ENCODE results near the gene C4orf50.

C4orf50 gene

DNA sequence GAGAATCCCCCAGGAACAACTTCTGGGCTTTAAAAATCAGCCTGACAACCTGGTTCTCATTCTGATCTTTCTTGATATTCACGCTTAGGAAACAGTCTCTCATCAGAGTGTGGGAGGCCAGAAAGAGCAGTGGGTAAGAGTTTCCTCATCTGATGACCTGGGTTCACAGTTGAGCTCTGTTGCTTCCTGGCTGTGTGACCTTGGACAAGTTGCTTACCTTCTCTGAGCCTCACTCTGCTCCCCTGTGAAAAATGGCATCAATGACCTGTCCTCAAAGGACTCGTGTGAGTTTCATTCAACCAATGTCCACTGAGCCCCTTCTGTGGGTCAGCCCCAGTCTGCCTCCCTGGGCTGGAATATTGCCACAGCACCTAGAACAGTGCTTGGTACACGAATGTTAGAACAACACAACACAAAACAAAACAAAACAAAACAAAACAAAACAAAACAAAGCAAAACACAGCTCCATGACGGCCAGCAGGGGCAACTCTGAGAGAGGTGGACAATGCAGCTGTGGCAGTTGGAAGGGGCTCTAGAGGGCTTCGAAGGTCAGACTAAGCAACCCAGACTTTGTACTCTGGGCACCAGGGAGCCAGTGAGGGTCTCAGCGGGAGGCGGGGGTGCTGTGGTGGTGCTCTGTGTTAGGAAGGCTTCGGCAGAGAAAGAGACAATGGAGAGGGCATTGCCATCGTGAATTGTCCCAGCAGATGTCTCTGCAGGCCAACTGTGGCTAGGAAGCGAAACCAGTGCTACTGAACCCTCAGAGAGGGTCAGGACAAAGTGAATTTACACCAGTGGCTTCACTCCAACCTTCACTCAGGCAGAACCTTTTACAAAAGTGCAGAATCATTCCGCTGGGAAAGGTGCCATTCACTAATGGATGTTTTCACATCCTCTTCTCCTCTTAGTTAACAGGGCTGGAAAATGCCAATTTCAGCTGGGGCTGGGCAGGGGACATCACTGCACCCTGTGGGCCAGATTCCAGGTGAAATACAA is 14.3 kb upstream of the C4orf50 start:
- H3K36me3 ChIP-seq (ENCODE audit: control insufficient read depth, insufficient read depth, low read length) = no peaks in the 10 kb centered on the region
- no peak overlapping the region for H3K56ac ChIP-seq (ENCODE audit: low read length)
- H3K79me1 ChIP-seq (ENCODE audit: low read length) = no peaks in the 10 kb centered on the region
- no peak overlapping the region for H3K4me3 ChIP-seq (ENCODE audit: low read length)
- no peak overlapping the region for H3K4me2 ChIP-seq (ENCODE audit: low read length)
- no peak overlapping the region for H4K8ac ChIP-seq (ENCODE audit: low read depth, low read length)
- WGBS (ENCODE audit: extremely low coverage, insufficient coverage, low lambda C conversion rate) = no CpG with 5 or more reads among the region's 11 CpGs
- no peak overlapping the region for H2BK15ac ChIP-seq (replicated peaks; ENCODE audit: low read depth)
- H3K9ac ChIP-seq (ENCODE audit: low read length) = no peak overlapping the region
- no peaks in the 10 kb centered on the region for H3K27me3 ChIP-seq (ENCODE audit: insufficient read depth, low read length, poor library complexity)
- H2BK5ac ChIP-seq (ENCODE audit: low read length) = no peak overlapping the region
- no peak overlapping the region for H3K18ac ChIP-seq (ENCODE audit: low read length)
- no peak overlapping the region for H2AK5ac ChIP-seq (ENCODE audit: low read length)
- H3K27ac ChIP-seq (ENCODE audit: low read depth, low read length) = no peak overlapping the region
- peaks cover 4% of the 10 kb centered on the region for H3K4me1 ChIP-seq (ENCODE audit: control insufficient read depth, low read depth, low read length)
- DNase-seq = no peak
- no peak overlapping the region for H4K5ac ChIP-seq (ENCODE audit: low read length)
- H3K23ac ChIP-seq (ENCODE audit: low read length) = no peak overlapping the region
- no peaks in the 10 kb centered on the region for H3K79me2 ChIP-seq (ENCODE audit: control insufficient read depth, insufficient read depth, low read length)
- H2BK120ac ChIP-seq (ENCODE audit: low read depth, low read length) = no peak overlapping the region
- no peak overlapping the region for H3K4ac ChIP-seq (ENCODE audit: low read depth, low read length)

- no peak overlapping the region for H3K4me2 ChIP-seq (ENCODE audit: low read length)
- H3K23ac ChIP-seq (ENCODE audit: low read length) = no peak overlapping the region
- no peak overlapping the region for H3K27ac ChIP-seq (ENCODE audit: low read depth, low read length)
- peaks cover 4% of the 10 kb centered on the region for H3K4me1 ChIP-seq (ENCODE audit: control insufficient read depth, low read depth, low read length)
- H3K9ac ChIP-seq (ENCODE audit: low read length) = no peak overlapping the region
- H3K4ac ChIP-seq (ENCODE audit: low read depth, low read length) = no peak overlapping the region
- no peak for DNase-seq
- no peaks in the 10 kb centered on the region for H3K36me3 ChIP-seq (ENCODE audit: control insufficient read depth, insufficient read depth, low read length)
- no peak overlapping the region for H3K18ac ChIP-seq (ENCODE audit: low read length)
- WGBS (ENCODE audit: extremely low coverage, insufficient coverage, low lambda C conversion rate) = no CpG with 5 or more reads among the region's 5 CpGs
- H2BK120ac ChIP-seq (ENCODE audit: low read depth, low read length) = no peak overlapping the region
- no peaks in the 10 kb centered on the region for H3K79me1 ChIP-seq (ENCODE audit: low read length)
- H3K79me2 ChIP-seq (ENCODE audit: control insufficient read depth, insufficient read depth, low read length) = no peaks in the 10 kb centered on the region
- H4K8ac ChIP-seq (ENCODE audit: low read depth, low read length) = no peak overlapping the region
- H2BK15ac ChIP-seq (replicated peaks; ENCODE audit: low read depth) = no peak overlapping the region
- no peak overlapping the region for H2BK5ac ChIP-seq (ENCODE audit: low read length)
- no peak overlapping the region for H3K4me3 ChIP-seq (ENCODE audit: low read length)
- no peak overlapping the region for H2AK5ac ChIP-seq (ENCODE audit: low read length)
- no peak overlapping the region for H4K5ac ChIP-seq (ENCODE audit: low read length)
- no peak overlapping the region for H3K56ac ChIP-seq (ENCODE audit: low read length)
- no peaks in the 10 kb centered on the region for H3K27me3 ChIP-seq (ENCODE audit: insufficient read depth, low read length, poor library complexity)
Measured at GRCh38 chr4:6031846-6032245, 13.6 kb upstream of the C4orf50 start.

DNA sequence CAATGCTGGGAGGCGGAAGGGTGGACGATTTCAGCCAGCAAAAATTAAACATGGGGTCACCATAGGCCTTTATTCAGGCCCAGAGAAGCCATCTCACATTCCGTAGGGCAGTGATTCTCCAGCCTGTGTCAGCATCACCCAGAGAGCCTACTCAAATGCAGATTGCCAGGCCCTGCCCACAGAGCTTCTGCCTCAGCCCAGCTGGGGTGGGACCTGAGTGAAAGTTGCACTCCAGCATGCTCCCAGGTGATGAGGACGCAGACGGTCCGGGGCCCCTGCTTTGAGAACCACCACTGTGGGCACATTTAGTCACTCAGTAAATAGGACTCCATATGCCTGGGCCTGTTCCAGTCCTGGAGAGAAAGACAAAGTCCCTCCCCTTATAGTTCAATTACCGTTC is 12.4 kb upstream of the C4orf50 start:
- Histone ChIP-seq H4K8ac (ENCODE audit: low read depth, low read length) (no peak overlapping the region), H3K9ac (ENCODE audit: low read length) (no peak overlapping the region), H3K4me1 (ENCODE audit: control insufficient read depth, low read depth, low read length) (no peaks in the 10 kb centered on the region), H2AK5ac (ENCODE audit: low read length) (no peak overlapping the region), H3K56ac (ENCODE audit: low read length) (no peak overlapping the region), H3K4me2 (ENCODE audit: low read length) (no peak overlapping the region), H3K4me3 (ENCODE audit: low read length) (no peak overlapping the region), H3K4ac (ENCODE audit: low read depth, low read length) (no peak overlapping the region), H3K79me2 (ENCODE audit: control insufficient read depth, insufficient read depth, low read length) (no peaks in the 10 kb centered on the region), H3K18ac (ENCODE audit: low read length) (no peak overlapping the region), H2BK15ac (replicated peaks; ENCODE audit: low read depth) (no peak overlapping the region), H4K5ac (ENCODE audit: low read length) (no peak overlapping the region), H3K27ac (ENCODE audit: low read depth, low read length) (no peak overlapping the region), H2BK5ac (ENCODE audit: low read length) (no peak overlapping the region), H3K27me3 (ENCODE audit: insufficient read depth, low read length, poor library complexity) (no peaks in the 10 kb centered on the region), H3K79me1 (ENCODE audit: low read length) (no peaks in the 10 kb centered on the region), H3K23ac (ENCODE audit: low read length) (no peak overlapping the region), H2BK120ac (ENCODE audit: low read depth, low read length) (no peak overlapping the region), H3K36me3 (ENCODE audit: control insufficient read depth, insufficient read depth, low read length) (no peaks in the 10 kb centered on the region)
- no peak for DNase-seq
- WGBS (ENCODE audit: extremely low coverage, insufficient coverage, low lambda C conversion rate) = no CpG with 5 or more reads among the region's 7 CpGs

GRCh38 chr4:6029254-6029653 is 11.0 kb upstream of the C4orf50 start:
- Histone ChIP-seq H2BK5ac (ENCODE audit: low read length) (no peak overlapping the region), H2BK120ac (ENCODE audit: low read depth, low read length) (no peak overlapping the region), H4K5ac (ENCODE audit: low read length) (no peak overlapping the region), H3K4ac (ENCODE audit: low read depth, low read length) (no peak overlapping the region), H3K18ac (ENCODE audit: low read length) (no peak overlapping the region), H3K4me3 (ENCODE audit: low read length) (no peak overlapping the region), H3K23ac (ENCODE audit: low read length) (no peak overlapping the region), H3K4me2 (ENCODE audit: low read length) (no peak overlapping the region), H3K4me1 (ENCODE audit: control insufficient read depth, low read depth, low read length) (no peaks in the 10 kb centered on the region), H4K8ac (ENCODE audit: low read depth, low read length) (no peak overlapping the region), H3K56ac (ENCODE audit: low read length) (no peak overlapping the region), H3K79me2 (ENCODE audit: control insufficient read depth, insufficient read depth, low read length) (no peaks in the 10 kb centered on the region), H2AK5ac (ENCODE audit: low read length) (no peak overlapping the region), H3K27me3 (ENCODE audit: insufficient read depth, low read length, poor library complexity) (no peaks in the 10 kb centered on the region), H3K36me3 (ENCODE audit: control insufficient read depth, insufficient read depth, low read length) (no peaks in the 10 kb centered on the region), H3K79me1 (ENCODE audit: low read length) (no peaks in the 10 kb centered on the region), H3K9ac (ENCODE audit: low read length) (no peak overlapping the region), H3K27ac (ENCODE audit: low read depth, low read length) (no peak overlapping the region), H2BK15ac (replicated peaks; ENCODE audit: low read depth) (no peak overlapping the region)
- no CpG with 5 or more reads among the region's 6 CpGs for WGBS (ENCODE audit: extremely low coverage, insufficient coverage, low lambda C conversion rate)
- DNase-seq = peak; percentile 76

DNA sequence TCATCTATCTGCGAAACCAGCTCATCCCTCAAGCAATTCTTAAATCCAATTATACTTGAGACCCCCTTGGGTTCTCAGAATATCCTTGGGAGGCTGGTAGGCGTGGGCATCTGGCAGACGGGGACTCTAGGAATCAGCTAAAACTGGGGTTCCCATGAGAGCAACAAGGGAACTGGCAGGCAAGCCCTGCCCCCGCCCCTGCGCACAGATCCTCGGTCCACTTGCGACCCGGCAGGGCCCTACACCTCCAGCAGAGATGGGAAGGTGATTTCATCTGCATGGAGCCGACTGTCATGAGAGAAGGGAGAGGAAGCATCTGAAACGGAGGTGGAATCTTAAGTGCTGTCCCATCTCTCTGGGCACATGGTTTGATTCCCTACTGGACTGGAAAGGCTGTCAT is 9.9 kb upstream of the C4orf50 start:
- Histone ChIP-seq H3K18ac (ENCODE audit: low read length) (no peak overlapping the region), H2BK5ac (ENCODE audit: low read length) (no peak overlapping the region), H2AK5ac (ENCODE audit: low read length) (no peak overlapping the region), H3K23ac (ENCODE audit: low read length) (no peak overlapping the region), H4K5ac (ENCODE audit: low read length) (no peak overlapping the region), H3K79me2 (ENCODE audit: control insufficient read depth, insufficient read depth, low read length) (no peaks in the 10 kb centered on the region), H2BK120ac (ENCODE audit: low read depth, low read length) (no peak overlapping the region), H4K8ac (ENCODE audit: low read depth, low read length) (no peak overlapping the region), H3K9ac (ENCODE audit: low read length) (no peak overlapping the region), H3K4ac (ENCODE audit: low read depth, low read length) (no peak overlapping the region), H3K36me3 (ENCODE audit: control insufficient read depth, insufficient read depth, low read length) (no peaks in the 10 kb centered on the region), H3K27me3 (ENCODE audit: insufficient read depth, low read length, poor library complexity) (no peaks in the 10 kb centered on the region), H3K56ac (ENCODE audit: low read length) (no peak overlapping the region), H3K4me1 (ENCODE audit: control insufficient read depth, low read depth, low read length) (no peaks in the 10 kb centered on the region), H3K4me3 (ENCODE audit: low read length) (no peak overlapping the region), H2BK15ac (replicated peaks; ENCODE audit: low read depth) (no peak overlapping the region), H3K27ac (ENCODE audit: low read depth, low read length) (no peak overlapping the region), H3K4me2 (ENCODE audit: low read length) (no peak overlapping the region), H3K79me1 (ENCODE audit: low read length) (no peaks in the 10 kb centered on the region)
- WGBS (ENCODE audit: extremely low coverage, insufficient coverage, low lambda C conversion rate) = no CpG with 5 or more reads among the region's 10 CpGs
- DNase-seq = no peak

All from mesendoderm (in vitro differentiated cells).